HepG2 (cell line): Measurements from ENCODE around the gene DOCK9. TPM values are rescaled to one million over a fixed set of nuclear protein-coding genes. Genes with fewer than 3 reads are reported as not detected.

Source experiments
- ATAC-seq: fragments of 200-7000 bp; cut with Tn5 transposase; 3 replicates; pipeline ENCODE4 v1.9.1; 2020; ENCODE audit warnings: mild to moderate bottlenecking, moderate library complexity
- BruUV-seq: library from RNA; stranded (reverse); fragments of 400-500 nt; replicated peaks from 2 replicates; lab custom pipeline; 2021; lab: Mats Ljungman, UMichigan
- CTCF ChIA-PET: fragments of 300-600 bp; formaldehyde crosslinking; extraction: SDS; loops from one replicate; lab custom pipeline; 2021; ENCODE audit warnings: low total read pairs, inconsistent platforms, low intra/inter-chr PET ratio; lab: Yijun Ruan, JAX
- POLR2A ChIA-PET: fragments of 350-600 bp; sonication (Branson Sonifier 250); formaldehyde crosslinking; loops from one replicate; lab custom pipeline; 2020; ENCODE audit warnings: antibody characterized with exemption, inconsistent platforms; lab: Yijun Ruan, JAX
- DNase-seq: peaks from one replicate; pipeline ENCODE4 v3.0.0-alpha.2; 2015; ENCODE audit warnings: low spot score
- FAIRE-seq: peaks from 3 replicates; lab custom pipeline; 2011; peaks lifted over from hg19 to GRCh38; lab: Jason Lieb, UNC
- H2AFZ ChIP-seq: one replicate; pipeline ENCODE4 v1.6.1; 2011; ENCODE audit warnings: low read length, inconsistent platforms
- H3K27ac ChIP-seq: fragments of 300-600 bp; 3 replicates; pipeline ENCODE4 v1.8.0; 2011; ENCODE audit warnings: mixed run types, mild to moderate bottlenecking, mixed read lengths, low read length, inconsistent platforms; ENCODE audit not compliant: insufficient read depth; ENCODE audit errors: extremely low read length
- H3K27me3 ChIP-seq, 2 experiments: fragments of 200-600 bp in 1 of 2; 2 replicates in 1 of 2; 3 replicates in 1 of 2; pipeline versions ENCODE4 v1.6.0 to v1.8.0; 2011; ENCODE audit warnings: low read length in 2 of 2, mild to moderate bottlenecking in 2 of 2, moderate library complexity in 2 of 2, inconsistent platforms in 1 of 2; ENCODE audit not compliant: insufficient read depth in 2 of 2, control insufficient read depth in 1 of 2
- H3K36me3 ChIP-seq, 2 experiments: fragments of 200-600 bp in 1 of 2; replicated peaks in 1 of 2; 2 replicates in 1 of 2; 3 replicates in 1 of 2; pipeline versions ENCODE4 v1.5.1 to v1.8.0; 2011; ENCODE audit warnings: low read length in 2 of 2, inconsistent platforms in 1 of 2; ENCODE audit not compliant: insufficient read depth in 2 of 2, control insufficient read depth in 1 of 2
- H3K4me1 ChIP-seq: 2 replicates; pipeline ENCODE4 v1.5.1; 2012; ENCODE audit warnings: low read length, inconsistent platforms; ENCODE audit not compliant: insufficient read depth
- H3K4me2 ChIP-seq: 2 replicates; pipeline ENCODE4 v1.6.0; 2011; ENCODE audit warnings: low read depth, low read length, inconsistent platforms
- H3K4me3 ChIP-seq, 3 experiments: fragments of 200-600 bp in 1 of 3; sonication (generic), shearing (Covaris generic) in 1 of 3; replicated peaks in 1 of 3; 2 replicates each; pipeline ENCODE4 v1.5.1; 2011 to 2016; ENCODE audit warnings: low read length in 3 of 3, inconsistent platforms in 2 of 3, low read depth in 2 of 3, mild to moderate bottlenecking in 2 of 3, control low read depth in 1 of 3, mixed read lengths in 1 of 3; ENCODE audit not compliant: insufficient read depth in 1 of 3
- H3K79me2 ChIP-seq: one replicate; pipeline ENCODE4 v1.6.1; 2011; ENCODE audit warnings: low read length, inconsistent platforms; ENCODE audit not compliant: insufficient read depth
- H3K9ac ChIP-seq: 2 replicates; pipeline ENCODE4 v1.6.0; 2011; ENCODE audit warnings: mild to moderate bottlenecking, low read depth, low read length, inconsistent platforms; ENCODE audit not compliant: insufficient read depth
- H3K9me3 ChIP-seq: 2 replicates; pipeline ENCODE4 v1.5.1; 2012; ENCODE audit warnings: mild to moderate bottlenecking, low read length
- H4K20me1 ChIP-seq: 2 replicates; pipeline ENCODE4 v1.6.0; 2011; ENCODE audit warnings: inconsistent platforms, mild to moderate bottlenecking, low read length, moderate library complexity; ENCODE audit not compliant: insufficient read depth
- GPN1 ChIP-seq: sonication (generic); formaldehyde crosslinking; IDR thresholded peaks from 2 replicates; pipeline ENCODE4 v1.5.1; 2020; ENCODE audit warnings: missing genetic modification reagents, borderline replicate concordance
- HNF4G ChIP-seq, 2 experiments: sonication (generic) in 1 of 2; formaldehyde crosslinking in 1 of 2; IDR thresholded peaks; 2 replicates each; pipeline versions ENCODE4 v1.4.0 to v1.6.1; 2011 to 2020; ENCODE audit warnings: borderline replicate concordance in 2 of 2, low read depth in 2 of 2, mild to moderate bottlenecking in 2 of 2, low read length in 1 of 2, missing genetic modification reagents in 1 of 2, moderate library complexity in 1 of 2
- HNRNPLL ChIP-seq: fragments of 200-400 bp; formaldehyde crosslinking; IDR thresholded peaks from 2 replicates; pipeline ENCODE4 v1.6.1; 2017; ENCODE audit warnings: mild to moderate bottlenecking, low read depth, low read length; ENCODE audit not compliant: poor library complexity, severe bottlenecking
- MYC ChIP-seq: sonication (generic); formaldehyde crosslinking; IDR thresholded peaks from 2 replicates; pipeline ENCODE4 v1.9.0; 2021; ENCODE audit warnings: missing genetic modification reagents, borderline replicate concordance
- RBM39 ChIP-seq: fragments of 200-400 bp; formaldehyde crosslinking; IDR thresholded peaks from one replicate; pipeline ENCODE4 v1.6.1; 2018; ENCODE audit warnings: antibody characterized with exemption, mild to moderate bottlenecking, low read depth, low read length; ENCODE audit not compliant: poor library complexity, severe bottlenecking
- ZBTB2 ChIP-seq: sonication (generic); formaldehyde crosslinking; IDR thresholded peaks from 2 replicates; pipeline ENCODE4 v1.8.0; 2022; ENCODE audit warnings: low read depth, missing genetic modification reagents
- ZNF337 ChIP-seq: sonication (generic); formaldehyde crosslinking; IDR thresholded peaks from 2 replicates; pipeline ENCODE4 v1.5.1; 2020; ENCODE audit warnings: missing genetic modification reagents, low read depth, mild to moderate bottlenecking, borderline replicate concordance
- ZNF513 ChIP-seq: sonication (generic); formaldehyde crosslinking; conservative IDR thresholded peaks from 2 replicates; pipeline ENCODE4 v1.5.0; 2020; ENCODE audit warnings: missing genetic modification reagents
- ZNF607 ChIP-seq: sonication (generic); formaldehyde crosslinking; IDR thresholded peaks from 2 replicates; pipeline ENCODE4 v1.5.1; 2020; ENCODE audit warnings: missing genetic modification reagents, mild to moderate bottlenecking, borderline replicate concordance
- WGBS: methylation state at CpG from one replicate; pipeline ENCODE4 v1.1.6; 2017; ENCODE audit warnings: low lambda C conversion rate; 5-methylcytosine and 5-hydroxymethylcytosine counted together
- in situ Hi-C: cut with HindIII; loops from 2 replicates; pipeline ENCODE4 v1.10.0; 2017; ENCODE audit warnings: low pct_unique_long_range_greater_than_20kb; ENCODE audit not compliant: extremely low pct_ligation_motif_present
- intact Hi-C: fragments of 100-400 bp; cut with micrococcal nuclease; formaldehyde crosslinking; loops from one replicate; pipeline ENCODE4 v1.10.0; 2022; ENCODE audit not compliant: unreplicated experiment
- polyA plus RNA-seq, 8 experiments: library from polyadenylated mRNA; depleted of rRNA in 3 of 8; stranded (reverse) in 7 of 8; unstranded in 1 of 8; fragments of >200 nt; fragmentation: Illumina TruSeq in 4 of 8; extraction: Trizol in 4 of 8; gene quantifications; 2 replicates each; pipeline versions ENCODE4 v1.2.1 to v1.2.3, GENCODE V29; 2011 to 2016; ENCODE audit warnings: low read depth in 4 of 8, missing spikeins in 1 of 8, mixed read lengths in 1 of 8; ENCODE audit not compliant: insufficient read depth in 1 of 8
- total RNA-seq, 5 experiments: library from RNA; depleted of rRNA; stranded (reverse); fragments of >200 nt; fragmentation: Illumina TruSeq; extraction: Trizol; gene quantifications; 2 replicates each; pipeline ENCODE4 v1.2.3, GENCODE V29; 2016; ENCODE audit warnings: low read depth in 1 of 5
- TF ChIP-seq, protein P1 (sequence below): sonication (generic); formaldehyde crosslinking; IDR thresholded peaks from 2 replicates; pipeline ENCODE4 v1.5.0; 2020; ENCODE audit warnings: mild to moderate bottlenecking, missing genetic modification reagents, borderline replicate concordance

DOCK9 gene
- total and polyA plus RNA-seq, 2 of the 13 experiments (the other 11 are each of a cell fraction or from before 2014, with no cell fraction given), result 0.44 to 0.97 TPM

DNA sequence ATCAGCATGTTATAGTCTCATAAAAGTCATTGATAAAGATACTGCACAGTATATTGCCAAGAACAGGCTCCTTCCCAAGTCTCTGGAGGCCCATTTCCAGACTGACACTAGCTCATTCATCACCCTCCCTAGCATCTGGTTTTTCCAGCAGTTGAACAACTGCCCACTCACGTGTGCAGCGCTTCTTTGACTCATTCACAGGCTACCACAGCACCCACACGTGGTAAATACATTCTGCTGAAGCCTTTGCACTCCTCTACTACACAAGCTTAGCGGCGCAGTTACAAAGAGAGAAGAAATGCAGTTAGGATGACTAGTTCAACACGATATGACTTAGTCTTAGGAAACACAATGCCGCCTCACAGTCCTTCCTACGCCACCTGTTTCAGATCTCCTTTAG is 87.7 kb downstream of the DOCK9 start:
- H3K4me2 ChIP-seq, result no peak overlapping the region
- FAIRE-seq (no peak), ATAC-seq (no peak), DNase-seq (no peak)
- no peaks in the 10 kb centered on the region for H4K20me1 ChIP-seq
- no peaks in the 10 kb centered on the region for H3K36me3 ChIP-seq
- in situ Hi-C loops (no loop called here), intact Hi-C loops (no loop called here)
- H2AFZ ChIP-seq, result no peak overlapping the region
- H3K27me3 ChIP-seq, result no peaks in the 10 kb centered on the region
- POLR2A ChIA-PET, result no interaction called here
- BruUV-seq, result no TSS peak
- no peaks in the 10 kb centered on the region for H3K9me3 ChIP-seq
- WGBS, result 59% methylated on average over 8 of the region's 8 CpGs
- H3K9ac ChIP-seq, result no peak overlapping the region
- TF ChIP-seq ZNF607 (CRISPR knock-in tag), result no peak
- TF ChIP-seq RBM39, result no peak
- TF ChIP-seq HNF4G (IDR thresholded peaks at IDR 0.05; ENCODE audit: borderline replicate concordance, low read depth, low read length), result no peak
- no peak for TF ChIP-seq HNF4G (CRISPR knock-in tag; IDR thresholded peaks at IDR 0.05; ENCODE audit: borderline replicate concordance, low read depth)
- no peak for TF ChIP-seq MYC (CRISPR knock-in tag)
- no peak for TF ChIP-seq ZNF337 (CRISPR knock-in tag)
- TF ChIP-seq ZNF513 (CRISPR knock-in tag), result no peak
- TF ChIP-seq GPN1 (CRISPR knock-in tag), result no peak
- TF ChIP-seq, protein P1, sequence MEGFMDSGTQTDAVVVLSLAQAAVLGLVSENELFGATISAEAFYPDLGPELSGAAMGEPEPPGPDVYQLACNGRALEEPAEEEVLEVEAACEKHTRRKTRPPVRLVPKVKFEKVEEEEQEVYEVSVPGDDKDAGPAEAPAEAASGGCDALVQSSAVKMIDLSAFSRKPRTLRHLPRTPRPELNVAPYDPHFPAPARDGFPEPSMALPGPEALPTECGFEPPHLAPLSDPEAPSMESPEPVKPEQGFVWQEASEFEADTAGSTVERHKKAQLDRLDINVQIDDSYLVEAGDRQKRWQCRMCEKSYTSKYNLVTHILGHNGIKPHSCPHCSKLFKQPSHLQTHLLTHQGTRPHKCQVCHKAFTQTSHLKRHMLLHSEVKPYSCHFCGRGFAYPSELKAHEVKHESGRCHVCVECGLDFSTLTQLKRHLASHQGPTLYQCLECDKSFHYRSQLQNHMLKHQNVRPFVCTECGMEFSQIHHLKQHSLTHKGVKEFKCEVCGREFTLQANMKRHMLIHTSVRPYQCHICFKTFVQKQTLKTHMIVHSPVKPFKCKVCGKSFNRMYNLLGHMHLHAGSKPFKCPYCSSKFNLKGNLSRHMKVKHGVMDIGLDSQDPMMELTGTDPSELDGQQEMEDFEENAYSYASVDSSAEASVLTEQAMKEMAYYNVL (CRISPR knock-in tag), result no peak
- no peak for TF ChIP-seq ZBTB2 (CRISPR knock-in tag)
- no peak for TF ChIP-seq HNRNPLL
- no peaks in the 10 kb centered on the region for H3K79me2 ChIP-seq
- no peak overlapping the region for H3K4me3 ChIP-seq
- no peaks in the 10 kb centered on the region for H3K4me1 ChIP-seq
- H3K27ac ChIP-seq, result no peak overlapping the region
- CTCF ChIA-PET, result no interaction called here
